GM18517 (cell line): ENCODE results near the gene RSPH9.
"Not testable (repeated sequence)": the region's sequence is repeated elsewhere in the genome, so short reads cannot be mapped to it uniquely, and the experiment has no call there.

Source experiments
- ATAC-seq: cut with Tn5 transposase; IDR thresholded peaks from one replicate; pipeline ENCODE4 v1.9.1; 2021; ENCODE audit warnings: mild to moderate bottlenecking, moderate library complexity; ENCODE audit not compliant: unreplicated experiment

RSPH9 gene

GRCh38 chr6:43628393-43629103 is 16.3 kb upstream of the RSPH9 start:
- ATAC-seq = no peak

DNA sequence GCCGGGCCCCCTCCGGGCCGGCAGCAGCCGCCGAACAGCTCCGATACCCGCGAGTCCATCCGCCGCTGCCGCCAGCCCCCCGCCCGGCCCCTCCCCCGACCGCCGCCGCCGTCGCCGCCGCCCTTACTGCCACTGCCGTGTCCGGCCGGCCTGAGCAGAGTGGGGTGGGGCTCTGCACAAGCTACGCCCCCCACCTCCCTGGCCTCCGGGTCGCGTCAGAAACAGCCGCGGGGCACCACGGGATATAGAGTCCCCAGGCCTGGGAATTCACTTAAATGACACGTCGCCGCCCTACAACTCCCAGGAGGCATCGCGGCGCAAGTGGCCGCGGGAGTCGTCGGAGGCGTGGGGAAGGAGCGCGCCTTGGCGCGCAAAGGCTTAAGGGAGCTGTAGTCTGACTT is 15.7 kb upstream of the RSPH9 start, which contains the start of gene GTPBP2:
Gene GTPBP2 (minus strand): TSS at position 161 of the 401 bp plus-strand sequence. CDS start 102 bp downstream, at position 59.
- ATAC-seq = peak; percentile 71

DNA sequence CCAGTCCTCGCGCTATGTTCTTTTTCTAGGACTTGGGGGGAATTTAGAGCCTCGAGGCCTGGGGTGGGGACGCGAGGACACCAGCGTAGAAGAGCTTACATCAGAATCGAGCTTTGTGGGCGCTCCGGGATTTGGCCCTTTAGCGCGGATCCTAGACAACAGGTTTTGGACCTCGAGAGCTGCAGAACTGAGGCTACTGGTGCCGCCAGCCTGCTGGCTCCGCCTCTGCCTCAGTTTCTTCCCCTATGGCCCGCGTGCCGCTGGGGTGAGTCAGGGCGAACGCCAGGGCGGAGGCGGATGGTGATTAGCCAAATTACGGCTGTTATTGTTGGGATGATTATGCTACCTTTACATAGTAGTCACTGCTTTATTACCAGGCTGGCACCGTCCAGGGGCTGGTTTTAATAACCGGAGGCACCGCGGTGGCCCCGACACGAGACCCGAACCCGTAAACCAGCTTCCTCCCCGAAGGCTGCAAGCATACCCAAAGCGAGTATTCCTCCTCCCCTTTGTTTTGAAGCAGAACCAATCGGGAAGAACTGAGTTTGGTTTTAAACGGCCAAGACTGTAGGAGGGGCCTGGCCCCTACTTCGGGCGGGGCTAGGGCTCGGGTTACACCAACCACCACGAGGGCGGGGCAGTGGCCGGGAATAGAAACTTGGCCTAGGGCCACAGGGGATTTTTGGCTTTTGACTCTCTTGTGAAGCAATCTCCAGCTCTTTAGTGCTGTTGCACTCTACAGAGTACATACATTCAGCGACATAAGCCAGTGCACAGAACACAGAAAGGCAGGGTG is 15.1 kb upstream of the RSPH9 start:
- ATAC-seq = peak; percentile 73

GRCh38 chr6:43630980-43631619 is 13.7 kb upstream of the RSPH9 start:
- no peak for ATAC-seq

DNA sequence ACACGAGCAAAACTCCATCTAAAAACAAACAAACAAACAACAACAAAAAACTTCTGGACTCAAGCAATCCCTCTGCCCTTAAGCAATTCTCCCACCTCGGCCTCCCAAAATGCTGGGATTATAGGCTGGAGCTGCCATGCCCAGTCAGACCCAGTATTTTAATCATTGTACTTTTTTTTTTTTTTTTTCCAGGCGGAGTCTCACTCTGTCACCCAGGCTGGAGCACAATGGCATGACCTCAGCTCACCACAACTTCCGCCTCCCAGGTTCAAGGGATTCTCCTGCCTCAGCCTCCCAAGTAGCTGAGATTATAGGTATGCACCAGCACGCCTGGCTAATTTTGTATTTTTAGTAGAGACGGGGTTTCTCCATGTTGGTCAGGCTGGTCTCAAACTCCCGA is 11.8 kb upstream of the RSPH9 start:
- not testable (repeated sequence) for ATAC-seq

- ATAC-seq = no peak
Measured at GRCh38 chr6:43634702-43635303, 10.0 kb upstream of the RSPH9 start.

DNA sequence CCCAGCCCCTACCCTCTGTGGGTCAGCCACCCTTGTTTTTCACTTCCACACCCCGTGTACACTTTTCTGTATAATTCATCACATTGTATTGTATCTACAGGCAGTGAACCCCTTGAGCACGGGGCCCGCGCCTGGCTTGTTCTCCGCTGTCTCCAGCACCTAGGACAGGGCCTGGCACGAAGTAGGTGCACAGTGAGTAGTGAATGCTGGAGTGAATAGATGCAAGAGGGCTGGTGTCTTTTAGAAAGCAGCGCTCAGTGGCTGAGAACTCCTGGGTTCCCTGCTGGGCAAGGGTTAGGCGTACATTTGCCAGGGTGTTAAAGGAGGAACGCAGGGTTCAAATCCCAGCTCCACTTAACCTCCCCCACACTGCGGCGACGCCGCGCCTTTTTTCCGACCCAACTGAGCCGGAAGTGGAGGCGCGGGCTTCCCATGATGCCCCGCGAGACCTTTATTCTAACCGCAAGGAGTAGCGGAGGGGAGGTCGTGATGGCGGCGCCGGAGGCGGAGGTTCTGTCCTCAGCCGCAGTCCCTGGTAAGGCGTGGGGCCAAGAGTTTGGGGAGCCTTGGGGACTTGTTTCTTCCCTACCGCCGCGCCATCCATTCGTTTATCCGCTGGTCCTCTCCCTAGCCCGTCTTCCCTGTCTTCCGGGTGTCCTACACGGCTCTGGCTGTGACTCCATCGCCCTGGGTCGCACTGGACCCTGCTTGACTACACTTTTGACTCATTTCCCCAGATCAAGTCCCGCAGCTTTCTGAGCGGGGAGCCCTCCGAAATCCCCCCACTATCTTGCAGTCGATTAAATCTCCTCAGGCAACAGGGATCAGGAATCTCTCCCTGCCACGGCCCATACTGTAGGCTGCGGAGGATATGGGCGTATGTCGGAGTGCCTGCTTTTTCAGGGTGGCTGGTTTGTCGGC is 9.2 kb upstream of the RSPH9 start, which contains the start of gene MAD2L1BP:
Gene MAD2L1BP (plus strand): TSS at position 454 of the 921 bp plus-strand sequence. CDS start 36 bp downstream, at position 490.
- ATAC-seq = peak; percentile 58

- no peak for ATAC-seq
Measured at GRCh38 chr6:43636308-43636659, 8.6 kb upstream of the RSPH9 start.

GRCh38 chr6:43639984-43640800 is 4.6 kb upstream of the RSPH9 start:
- no peak for ATAC-seq

DNA sequence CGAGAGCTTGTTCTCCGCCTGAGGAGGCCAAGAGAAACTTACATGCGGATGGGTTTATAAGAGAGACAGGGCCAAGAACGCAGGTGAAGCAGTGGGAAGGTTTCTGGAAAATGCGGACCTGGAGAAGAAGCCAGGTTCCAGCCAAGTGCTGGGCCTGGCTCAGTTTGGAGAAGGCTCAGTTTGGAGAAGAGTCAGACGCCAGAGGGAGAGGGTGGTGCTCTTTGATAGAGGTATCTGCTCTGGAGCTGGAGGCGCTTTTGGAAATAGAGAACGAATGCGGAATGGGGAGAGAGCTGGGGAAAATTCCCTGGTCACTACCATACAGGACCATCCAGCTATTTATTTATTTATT is 753 bp downstream of the RSPH9 start:
- ATAC-seq = no peak

GRCh38 chr6:43647613-43648012 is 2.8 kb downstream of the RSPH9 start:
- no peak for ATAC-seq

GRCh38 chr6:43648248-43648647 is 3.4 kb downstream of the RSPH9 start:
- ATAC-seq = no peak

- ATAC-seq = not testable (repeated sequence)
Measured at GRCh38 chr6:43652822-43653221, 8.0 kb downstream of the RSPH9 start.

- ATAC-seq = no peak
Measured at GRCh38 chr6:43657221-43657802, 12.5 kb downstream of the RSPH9 start.

GRCh38 chr6:43658161-43658560 is 13.3 kb downstream of the RSPH9 start:
- ATAC-seq = no peak

- ATAC-seq = not testable (repeated sequence)
Measured at GRCh38 chr6:43662948-43663347, 18.1 kb downstream of the RSPH9 start.

- no peak for ATAC-seq
Measured at GRCh38 chr6:43665376-43665775, 20.5 kb downstream of the RSPH9 start.

GRCh38 chr6:43666196-43666920 is 21.5 kb downstream of the RSPH9 start:
- ATAC-seq = no peak
